GM19452 (cell line): ENCODE data around the gene RIOX2.
"Not testable (repeated sequence)": the region's sequence is repeated elsewhere in the genome, so short reads cannot be mapped to it uniquely, and the experiment has no call there.

Experiments used
- ATAC-seq: cut with Tn5 transposase; IDR thresholded peaks from one replicate; pipeline ENCODE4 v1.9.1; 2021; ENCODE audit not compliant: unreplicated experiment

The RIOX2 gene

GRCh38 chr3:97971679-97972567, at the start of gene RIOX2:
RIOX2 (minus strand) TSS chr3:97972431; CDS start chr3:97967593, 4,838 bp downstream.
- peak; percentile 87 for ATAC-seq

GRCh38 chr3:98020412-98020811, 48.2 kb upstream of the RIOX2 start:
- ATAC-seq = no peak

- no peak for ATAC-seq
Observed at GRCh38 chr3:98018301-98018700, 46.1 kb upstream of the RIOX2 start.

GRCh38 chr3:98014268-98014585, 42.0 kb upstream of the RIOX2 start:
- no peak for ATAC-seq

GRCh38 chr3:98013411-98014267, 41.4 kb upstream of the RIOX2 start:
- no peak for ATAC-seq

GRCh38 chr3:98012979-98013378, 40.7 kb upstream of the RIOX2 start:
- no peak for ATAC-seq

GRCh38 chr3:98010883-98011449, 38.7 kb upstream of the RIOX2 start:
- ATAC-seq = not testable (repeated sequence)

- no peak for ATAC-seq
Observed at GRCh38 chr3:98010194-98010882, 38.1 kb upstream of the RIOX2 start.

GRCh38 chr3:98008855-98009254, 36.6 kb upstream of the RIOX2 start:
- ATAC-seq = peak; percentile 69

- ATAC-seq = no peak
Observed at GRCh38 chr3:98005438-98005837, 33.2 kb upstream of the RIOX2 start.

GRCh38 chr3:98004721-98005120, 32.5 kb upstream of the RIOX2 start:
- no peak for ATAC-seq

- peak; percentile 81 for ATAC-seq
Observed at GRCh38 chr3:98003306-98003969, 31.2 kb upstream of the RIOX2 start.

- no peak for ATAC-seq
Observed at GRCh38 chr3:98002717-98003116, 30.5 kb upstream of the RIOX2 start.

- ATAC-seq = no peak
Observed at GRCh38 chr3:97999994-98000393, 27.8 kb upstream of the RIOX2 start.

GRCh38 chr3:97999103-97999502, 26.9 kb upstream of the RIOX2 start:
- no peak for ATAC-seq

GRCh38 chr3:97996988-97997387, 24.8 kb upstream of the RIOX2 start:
- ATAC-seq = no peak

GRCh38 chr3:97994328-97994945, 22.2 kb upstream of the RIOX2 start:
- ATAC-seq = no peak

GRCh38 chr3:97993526-97993925, 21.3 kb upstream of the RIOX2 start:
- no peak for ATAC-seq

GRCh38 chr3:97992547-97993173, 20.4 kb upstream of the RIOX2 start:
- no peak for ATAC-seq

GRCh38 chr3:97991293-97991682, 19.1 kb upstream of the RIOX2 start:
- no peak for ATAC-seq
